Activated CD8-positive, alpha-beta T cell treated with anti-CD3 and anti-CD28 coated beads for 36 hours (primary cell): ENCODE results near the gene NUDT4. TPM values are rescaled to one million over a fixed set of nuclear protein-coding genes. Genes with fewer than 3 reads are reported as not detected.

Source experiments
- ATAC-seq: fragments of 200-7000 bp; cut with Tn5 transposase; one replicate; pipeline ENCODE4 v1.10.0; 2021; ENCODE audit warnings: mild to moderate bottlenecking, moderate library complexity
- CTCF ChIA-PET: fragments of 350-600 bp; sonication (Branson Sonifier 250); formaldehyde crosslinking; loops from one replicate; lab custom pipeline; 2021; ENCODE audit warnings: antibody characterized with exemption; lab: Charles Lee
- POLR2A ChIA-PET: fragments of 350-600 bp; sonication (Branson Sonifier 250); formaldehyde crosslinking; loops from one replicate; lab custom pipeline; 2021; ENCODE audit warnings: antibody characterized with exemption; lab: Charles Lee
- DNase-seq: peaks from one replicate; pipeline ENCODE4 v3.0.0-alpha.2; 2020
- H3K27ac Mint-ChIP-seq: one replicate; pipeline ENCODE4 v1.8.0; 2021; ENCODE audit warnings: mild to moderate bottlenecking, mixed read lengths
- H3K27me3 Mint-ChIP-seq: one replicate; pipeline ENCODE4 v1.8.0; 2021; ENCODE audit warnings: mixed read lengths
- H3K36me3 Mint-ChIP-seq: one replicate; pipeline ENCODE4 v1.8.0; 2021; ENCODE audit warnings: low read depth, mixed read lengths
- H3K4me1 Mint-ChIP-seq: one replicate; pipeline ENCODE4 v1.8.0; 2021; ENCODE audit warnings: low read depth, mixed read lengths
- H3K4me3 Mint-ChIP-seq: one replicate; pipeline ENCODE4 v1.8.0; 2021; ENCODE audit warnings: mild to moderate bottlenecking, moderate library complexity, mixed read lengths
- H3K9me3 Mint-ChIP-seq: one replicate; pipeline ENCODE4 v1.8.0; 2021; ENCODE audit warnings: mixed read lengths
- intact Hi-C: fragments of 100-400 bp; cut with micrococcal nuclease; formaldehyde crosslinking; loops from one replicate; pipeline ENCODE4 v1.10.0; 2022
- total RNA-seq, 2 experiments: library from RNA; stranded (reverse); gene quantifications; one replicate each; pipeline ENCODE4 v1.2.3, GENCODE V29; 2021
- TF ChIP-seq, protein P1 (sequence below): fragments of 200-600 bp; IDR thresholded peaks from one replicate; pipeline ENCODE4 v1.8.0; 2022; ENCODE audit warnings: antibody characterized with exemption, mild to moderate bottlenecking

NUDT4 gene
- total RNA-seq, 2 experiments from 2014 or later: 54.9 to 61.9 TPM

DNA sequence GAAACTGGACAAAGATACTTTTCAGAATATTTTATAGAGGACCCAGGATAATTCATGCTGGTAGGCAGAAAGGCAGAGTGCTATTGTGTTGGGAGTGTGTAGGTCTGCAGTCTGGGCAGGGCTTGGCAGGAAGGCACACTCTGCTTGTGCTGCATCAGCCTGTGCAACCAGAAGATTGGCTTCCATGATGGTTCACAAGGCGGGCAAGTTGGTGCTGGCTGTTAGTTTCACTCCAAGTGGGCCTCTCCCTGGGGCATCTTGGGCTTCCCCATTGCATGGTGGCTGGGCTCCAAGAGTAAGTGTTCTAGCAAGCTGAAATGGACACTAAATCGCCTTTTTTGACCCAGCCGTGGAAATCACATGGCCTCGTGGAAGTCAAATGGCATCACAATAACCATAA lies 65.9 kb downstream of the NUDT4 start:
- Mint-ChIP-seq H3K4me1 (peaks cover 43% of the 10 kb centered on the region), H3K9me3 (no peaks in the 10 kb centered on the region), H3K27me3 (no peaks in the 10 kb centered on the region), H3K36me3 (peaks cover 10% of the 10 kb centered on the region), H3K27ac (no peak overlapping the region), H3K4me3 (no peak overlapping the region)
- ChIA-PET POLR2A (interaction anchor here (3.2 kb wide), 1 partner anchor 24 kb away, joined by 15 read pairs; the partner anchor contains the start of gene MRPL42), CTCF (interaction anchor here (2.5 kb wide), 1 partner anchor 24 kb away, joined by 11 read pairs; no protein-coding TSS in a partner anchor)
- TF ChIP-seq, protein P1, sequence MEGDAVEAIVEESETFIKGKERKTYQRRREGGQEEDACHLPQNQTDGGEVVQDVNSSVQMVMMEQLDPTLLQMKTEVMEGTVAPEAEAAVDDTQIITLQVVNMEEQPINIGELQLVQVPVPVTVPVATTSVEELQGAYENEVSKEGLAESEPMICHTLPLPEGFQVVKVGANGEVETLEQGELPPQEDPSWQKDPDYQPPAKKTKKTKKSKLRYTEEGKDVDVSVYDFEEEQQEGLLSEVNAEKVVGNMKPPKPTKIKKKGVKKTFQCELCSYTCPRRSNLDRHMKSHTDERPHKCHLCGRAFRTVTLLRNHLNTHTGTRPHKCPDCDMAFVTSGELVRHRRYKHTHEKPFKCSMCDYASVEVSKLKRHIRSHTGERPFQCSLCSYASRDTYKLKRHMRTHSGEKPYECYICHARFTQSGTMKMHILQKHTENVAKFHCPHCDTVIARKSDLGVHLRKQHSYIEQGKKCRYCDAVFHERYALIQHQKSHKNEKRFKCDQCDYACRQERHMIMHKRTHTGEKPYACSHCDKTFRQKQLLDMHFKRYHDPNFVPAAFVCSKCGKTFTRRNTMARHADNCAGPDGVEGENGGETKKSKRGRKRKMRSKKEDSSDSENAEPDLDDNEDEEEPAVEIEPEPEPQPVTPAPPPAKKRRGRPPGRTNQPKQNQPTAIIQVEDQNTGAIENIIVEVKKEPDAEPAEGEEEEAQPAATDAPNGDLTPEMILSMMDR: no peak
- DNase-seq (peak; percentile 16), ATAC-seq (no peak)
- intact Hi-C loops: loop anchor here (5.0 to 10.0 kb wide), 2 partner anchors 66 to 1309 kb away; partner anchors contain the start of gene NUDT4

DNA sequence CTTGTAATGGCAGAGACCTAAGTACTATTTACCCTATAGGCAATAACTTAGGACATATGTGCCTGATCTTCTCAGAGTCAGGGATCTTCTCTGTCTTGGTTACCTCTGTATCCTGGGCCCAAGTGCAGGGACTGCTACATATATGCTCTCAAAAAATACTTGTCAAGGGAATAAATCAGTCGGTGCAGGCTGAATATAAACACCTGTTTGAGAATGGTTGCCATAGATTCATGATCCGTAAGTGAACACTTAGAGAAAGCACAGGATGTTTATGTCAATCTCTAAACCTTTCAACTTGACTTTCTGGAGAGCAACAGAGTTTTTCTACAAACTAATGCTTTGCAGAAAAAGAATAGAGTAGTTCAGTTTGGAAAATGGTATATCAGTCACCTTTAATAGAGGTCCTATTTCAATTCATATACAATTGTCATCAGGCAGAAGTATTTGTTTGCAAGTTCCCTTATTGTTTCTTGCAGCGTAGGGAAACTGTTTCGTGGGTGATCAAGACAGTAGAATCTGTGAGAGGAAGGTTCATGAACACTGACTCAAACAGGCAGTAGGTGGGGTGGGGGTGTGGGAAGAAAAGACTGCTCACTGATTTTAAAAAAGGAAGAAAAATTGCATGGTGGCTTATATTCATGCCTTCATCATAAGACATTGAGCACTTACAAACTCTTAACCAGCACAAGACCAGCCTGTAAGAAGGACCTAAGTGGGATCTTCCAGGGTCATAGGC lies 70.0 kb downstream of the NUDT4 start:
- Mint-ChIP-seq H3K4me3 (no peak overlapping the region), H3K36me3 (no peaks in the 10 kb centered on the region), H3K27me3 (no peaks in the 10 kb centered on the region), H3K4me1 (peaks cover 24% of the 10 kb centered on the region), H3K27ac (no peak overlapping the region), H3K9me3 (no peaks in the 10 kb centered on the region)
- TF ChIP-seq, protein P1: no peak
- ATAC-seq (peak; percentile 60), DNase-seq (peak; percentile 30)
- CTCF ChIA-PET: interaction anchor here (0.6 kb wide), 1 partner anchor 27 kb away, joined by 3 read pairs; no protein-coding TSS in a partner anchor
- intact Hi-C loops: loop anchor here (10.0 kb wide), 1 partner anchor 1313 kb away; no protein-coding TSS in a partner anchor
- POLR2A ChIA-PET: interaction anchor here (1.4 kb wide), 1 partner anchor 9 kb away, joined by 3 read pairs; no protein-coding TSS in a partner anchor

DNA sequence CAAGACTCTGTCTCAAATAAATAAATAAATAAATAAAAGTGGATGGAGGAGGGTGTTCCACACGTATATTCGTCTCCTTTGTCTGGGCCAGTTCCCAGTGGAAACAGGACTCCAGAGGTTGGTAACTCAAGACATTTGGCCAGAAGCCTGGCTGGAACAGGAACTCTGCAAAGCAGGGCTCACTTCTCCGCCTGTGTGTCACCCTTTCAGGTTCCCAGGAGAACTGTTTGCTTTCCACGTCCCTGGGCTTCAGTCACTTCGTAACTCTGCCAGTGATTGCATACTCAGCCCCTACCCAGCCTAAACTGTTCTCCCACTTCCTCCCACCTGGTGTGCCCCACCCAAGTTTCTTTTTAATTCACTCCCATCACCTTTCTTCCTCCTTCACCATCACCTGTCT lies 71.1 kb downstream of the NUDT4 start:
- Mint-ChIP-seq H3K36me3 (no peaks in the 10 kb centered on the region), H3K9me3 (no peaks in the 10 kb centered on the region), H3K27me3 (no peaks in the 10 kb centered on the region), H3K4me1 (peaks cover 16% of the 10 kb centered on the region), H3K27ac (no peak overlapping the region), H3K4me3 (no peak overlapping the region)
- ChIA-PET POLR2A (no interaction called here), CTCF (no interaction called here)
- TF ChIP-seq, protein P1: no peak
- intact Hi-C loops: loop anchor here (10.0 kb wide), 1 partner anchor 1314 kb away; no protein-coding TSS in a partner anchor
- no peak for ATAC-seq
- no peak for DNase-seq

DNA sequence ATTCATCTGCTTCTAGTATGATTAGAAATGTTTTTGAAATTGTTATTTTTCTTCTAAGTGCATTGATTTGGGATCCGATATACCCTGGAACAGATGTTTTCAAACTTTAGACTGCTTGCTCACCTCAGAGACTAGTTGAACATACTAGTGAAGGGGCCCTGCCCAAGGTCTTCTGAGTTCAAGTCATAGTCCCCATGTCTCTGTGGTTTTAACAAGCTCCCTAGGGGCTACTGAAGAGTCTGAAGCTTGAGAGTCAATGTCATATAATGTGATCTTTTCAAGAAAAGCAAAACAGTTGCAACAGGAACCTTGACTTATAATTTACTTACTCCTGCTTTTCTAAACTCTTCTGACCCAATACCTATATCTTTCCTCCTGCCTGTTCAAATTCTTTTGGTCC lies 71.6 kb downstream of the NUDT4 start:
- H3K27ac Mint-ChIP-seq: no peak overlapping the region
- no peaks in the 10 kb centered on the region for H3K27me3 Mint-ChIP-seq
- ChIA-PET CTCF (no interaction called here), POLR2A (no interaction called here)
- TF ChIP-seq, protein P1: no peak
- peaks cover 16% of the 10 kb centered on the region for H3K4me1 Mint-ChIP-seq
- H3K36me3 Mint-ChIP-seq: no peaks in the 10 kb centered on the region
- intact Hi-C loops: loop anchor here (10.0 kb wide), 1 partner anchor 1314 kb away; no protein-coding TSS in a partner anchor
- ATAC-seq (peak; percentile 45), DNase-seq (no peak)
- H3K9me3 Mint-ChIP-seq: no peaks in the 10 kb centered on the region
- H3K4me3 Mint-ChIP-seq: no peak overlapping the region
